OCI-LY1 (cell line): ENCODE measurements around the gene SMYD3.

ENCODE experiments used
- H2AFZ ChIP-seq: fragments of 200-600 bp; sonication (generic), shearing (Covaris generic); 2 replicates; pipeline ENCODE4 v1.6.0; 2014; ENCODE audit warnings: antibody characterized with exemption, mild to moderate bottlenecking, low read length
- H3F3A ChIP-seq: fragments of 200-600 bp; sonication (generic), shearing (Covaris generic); 2 replicates; pipeline ENCODE4 v1.6.0; 2014; ENCODE audit warnings: mild to moderate bottlenecking, antibody characterized with exemption, low read length, moderate library complexity; ENCODE audit not compliant: insufficient read depth
- H3K27ac ChIP-seq: fragments of 200-600 bp; sonication (generic); 2 replicates; pipeline ENCODE4 v1.5.1; 2014; ENCODE audit warnings: low read length, mixed run types, mild to moderate bottlenecking, low read depth; ENCODE audit not compliant: poor library complexity, severe bottlenecking
- H3K27me3 ChIP-seq: fragments of 200-600 bp; sonication (generic); 2 replicates; pipeline ENCODE4 v1.6.0; 2014; ENCODE audit warnings: antibody characterized with exemption, mild to moderate bottlenecking, low read length, moderate library complexity; ENCODE audit not compliant: insufficient read depth
- H3K36me3 ChIP-seq: fragments of 200-600 bp; sonication (generic); 2 replicates; pipeline ENCODE4 v1.6.1; 2014; ENCODE audit warnings: mild to moderate bottlenecking, antibody characterized with exemption, low read length, moderate library complexity, mixed read lengths; ENCODE audit not compliant: insufficient read depth
- H3K4me1 ChIP-seq: fragments of 200-600 bp; sonication (generic); 2 replicates; pipeline ENCODE4 v1.5.1; 2014; ENCODE audit warnings: mild to moderate bottlenecking, low read length, moderate library complexity; ENCODE audit not compliant: insufficient read depth, severe bottlenecking
- H3K4me2 ChIP-seq: fragments of 200-600 bp; sonication (generic), shearing (Covaris generic); 2 replicates; pipeline ENCODE4 v1.6.1; 2014; ENCODE audit warnings: low read length
- H3K4me3 ChIP-seq: fragments of 200-600 bp; sonication (generic); 2 replicates; pipeline ENCODE4 v1.5.1; 2014; ENCODE audit warnings: low read length, low read depth, mild to moderate bottlenecking, mixed read lengths; ENCODE audit not compliant: poor library complexity, severe bottlenecking
- H3K79me2 ChIP-seq: fragments of 200-600 bp; shearing (Covaris generic); 2 replicates; pipeline ENCODE4 v1.6.1; 2016; ENCODE audit warnings: mixed run types, low read length, mixed read lengths; ENCODE audit not compliant: insufficient read depth
- H3K9ac ChIP-seq: fragments of 200-600 bp; sonication (generic), shearing (Covaris generic); 2 replicates; pipeline ENCODE4 v1.6.1; 2014; ENCODE audit warnings: mild to moderate bottlenecking, low read length, mixed read lengths
- H3K9me2 ChIP-seq: fragments of 200-600 bp; sonication (generic), shearing (Covaris generic); 2 replicates; pipeline ENCODE4 v1.6.1; 2014; ENCODE audit warnings: low read depth, mild to moderate bottlenecking, low read length, mixed read lengths
- H3K9me3 ChIP-seq: fragments of 200-600 bp; shearing (Covaris generic); 2 replicates; pipeline ENCODE4 v1.6.1; 2014; ENCODE audit warnings: low read length, mixed read lengths
- H4K20me1 ChIP-seq: fragments of 200-600 bp; sonication (generic), shearing (Covaris generic); 2 replicates; pipeline ENCODE4 v1.6.0; 2016; ENCODE audit warnings: mild to moderate bottlenecking, low read length; ENCODE audit not compliant: insufficient read depth
- CTCF ChIP-seq: fragments of 200-600 bp; sonication (generic), shearing (Covaris generic); IDR thresholded peaks from 2 replicates; pipeline ENCODE4 v1.5.1; 2017; ENCODE audit warnings: mild to moderate bottlenecking, antibody characterized with exemption, low read length, moderate library complexity, mixed read lengths
- EZH2 ChIP-seq: fragments of 200-600 bp; sonication (generic), shearing (Covaris generic); IDR thresholded peaks from 2 replicates; pipeline ENCODE4 v1.8.0; 2017; ENCODE audit warnings: borderline replicate concordance, mixed run types, mild to moderate bottlenecking, antibody characterized with exemption, low read length, moderate library complexity, mixed read lengths

The SMYD3 gene

GRCh38 chr1:246182149-246182851, 324.8 kb downstream of the SMYD3 start:
- TF ChIP-seq CTCF, result no peak
- TF ChIP-seq EZH2, result no peak
- no peak overlapping the region for H3K4me3 ChIP-seq

DNA sequence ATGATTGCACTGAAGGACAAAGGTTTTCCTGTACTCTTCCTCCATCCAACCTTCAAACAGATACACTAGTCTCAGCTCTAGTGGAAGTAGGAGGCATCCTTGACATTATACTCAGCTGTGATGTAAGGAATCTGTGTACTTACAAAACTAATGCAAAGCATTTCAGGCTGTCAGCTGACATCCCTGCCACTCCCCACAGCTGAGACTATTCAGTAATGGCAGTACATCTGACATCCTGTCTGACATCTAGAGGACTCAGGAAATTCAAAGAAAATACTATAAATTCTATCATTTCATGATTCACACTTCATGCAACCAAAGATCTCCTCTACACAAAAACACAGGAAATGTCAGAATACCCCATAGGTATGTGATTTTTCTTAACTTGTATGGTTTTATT, 325.8 kb downstream of the SMYD3 start:
- no peak overlapping the region for H3K4me2 ChIP-seq
- no peak overlapping the region for H3K4me3 ChIP-seq
- TF ChIP-seq EZH2 (no peak), CTCF (no peak)
- H3K9ac ChIP-seq, result no peak overlapping the region
- H3K36me3 ChIP-seq, result no peaks in the 10 kb centered on the region
- H3K9me2 ChIP-seq, result no peaks in the 10 kb centered on the region
- H3K27me3 ChIP-seq, result no peaks in the 10 kb centered on the region
- no peaks in the 10 kb centered on the region for H3F3A ChIP-seq
- H4K20me1 ChIP-seq, result no peaks in the 10 kb centered on the region
- no peaks in the 10 kb centered on the region for H3K9me3 ChIP-seq
- H2AFZ ChIP-seq, result no peak overlapping the region
- no peaks in the 10 kb centered on the region for H3K79me2 ChIP-seq
- H3K27ac ChIP-seq, result no peak overlapping the region
- no peaks in the 10 kb centered on the region for H3K4me1 ChIP-seq

More at GRCh38 chr1:246182149-246182851, 324.8 kb downstream of the SMYD3 start:
- no peak overlapping the region for H3K9ac ChIP-seq
- no peak overlapping the region for H3K4me2 ChIP-seq
- H3K9me3 ChIP-seq, result no peaks in the 10 kb centered on the region
- H3K36me3 ChIP-seq, result no peaks in the 10 kb centered on the region
- H3K27ac ChIP-seq, result no peak overlapping the region
- no peaks in the 10 kb centered on the region for H3K27me3 ChIP-seq
- no peaks in the 10 kb centered on the region for H3K79me2 ChIP-seq
- H4K20me1 ChIP-seq, result no peaks in the 10 kb centered on the region
- H2AFZ ChIP-seq, result no peak overlapping the region
- no peaks in the 10 kb centered on the region for H3K9me2 ChIP-seq
- H3K4me1 ChIP-seq, result no peaks in the 10 kb centered on the region
- H3F3A ChIP-seq, result no peaks in the 10 kb centered on the region

- Histone ChIP-seq H3K4me3 (no peak overlapping the region), H2AFZ (no peak overlapping the region), H3F3A (no peaks in the 10 kb centered on the region), H3K9me3 (no peaks in the 10 kb centered on the region), H3K27ac (no peak overlapping the region), H3K27me3 (no peaks in the 10 kb centered on the region), H3K9ac (no peak overlapping the region), H4K20me1 (no peaks in the 10 kb centered on the region), H3K4me1 (no peaks in the 10 kb centered on the region), H3K79me2 (no peaks in the 10 kb centered on the region), H3K4me2 (no peak overlapping the region), H3K9me2 (no peaks in the 10 kb centered on the region), H3K36me3 (no peaks in the 10 kb centered on the region)
- no peak for TF ChIP-seq EZH2
- TF ChIP-seq CTCF, result no peak
These were observed 327.7 kb downstream of the SMYD3 start for GRCh38 chr1:246179401-246179800.
